GM12801 (cell line): ENCODE measurements around the gene GFER.

Experiments used
- CTCF ChIP-seq: IDR thresholded peaks from one replicate; pipeline ENCODE4 v1.5.1; 2011; ENCODE audit warnings: control low read depth; ENCODE audit not compliant: insufficient read length; ENCODE audit errors: extremely low read depth

The GFER gene

GRCh38 chr16:1981398-1981836, 2.6 kb upstream of the GFER start, which contains the start of gene NOXO1:
Gene NOXO1, minus strand, starts transcription at chr16:1981469. Its CDS starts 290 bp downstream, at chr16:1981179.
- TF ChIP-seq CTCF = no peak

GRCh38 chr16:1982013-1982433, 2.0 kb upstream of the GFER start:
- no peak for TF ChIP-seq CTCF

GRCh38 chr16:1982991-1983543, 926 bp upstream of the GFER start:
- TF ChIP-seq CTCF = no peak

GRCh38 chr16:1984347-1985225, 593 bp downstream of the GFER start:
- TF ChIP-seq CTCF = no peak

GRCh38 chr16:1985466-1986150, 1.6 kb downstream of the GFER start:
- no peak for TF ChIP-seq CTCF

- TF ChIP-seq CTCF = no peak
Observed at GRCh38 chr16:1987198-1987597, 3.2 kb downstream of the GFER start.
